HEK293 (cell line): ENCODE results near the gene DMAC2.

Experiments used
- PRDM1 ChIP-seq: fragments of 450-650 bp; formaldehyde crosslinking; IDR thresholded peaks from 2 replicates; pipeline ENCODE4; 2016; ENCODE audit warnings: missing biosample characterization, missing genetic modification characterization
- YY1 ChIP-seq: fragments of 450-650 bp; formaldehyde crosslinking; IDR thresholded peaks from 2 replicates; pipeline ENCODE4 v1.5.1; 2018; ENCODE audit warnings: missing biosample characterization, missing genetic modification characterization
- ZBTB17 ChIP-seq: fragments of 450-650 bp; formaldehyde crosslinking; IDR thresholded peaks from 2 replicates; pipeline ENCODE4 v1.5.1; 2016; ENCODE audit warnings: missing biosample characterization, missing genetic modification characterization
- ZBTB8A ChIP-seq: fragments of 450-650 bp; formaldehyde crosslinking; IDR thresholded peaks from 2 replicates; pipeline ENCODE4 v1.5.1; 2016; ENCODE audit warnings: missing biosample characterization, missing genetic modification characterization
- ZFP3 ChIP-seq: fragments of 450-650 bp; formaldehyde crosslinking; IDR thresholded peaks from 2 replicates; pipeline ENCODE4 v1.5.1; 2016; ENCODE audit warnings: low read depth, missing biosample characterization, missing genetic modification characterization
- ZFP37 ChIP-seq: fragments of 450-650 bp; formaldehyde crosslinking; IDR thresholded peaks from 2 replicates; pipeline ENCODE4 v1.5.1; 2016; ENCODE audit warnings: missing biosample characterization, missing genetic modification characterization
- ZNF121 ChIP-seq: fragments of 450-650 bp; formaldehyde crosslinking; IDR thresholded peaks from 2 replicates; pipeline ENCODE4 v1.5.1; 2016; ENCODE audit warnings: missing biosample characterization, missing genetic modification characterization
- ZNF248 ChIP-seq: fragments of 450-650 bp; formaldehyde crosslinking; IDR thresholded peaks from 2 replicates; pipeline ENCODE4 v1.5.1; 2017; ENCODE audit warnings: missing biosample characterization, missing genetic modification characterization
- ZNF404 ChIP-seq: fragments of 450-650 bp; formaldehyde crosslinking; IDR thresholded peaks from 2 replicates; pipeline ENCODE4 v1.5.1; 2017; ENCODE audit warnings: missing biosample characterization, missing genetic modification characterization
- ZSCAN23 ChIP-seq: fragments of 450-650 bp; formaldehyde crosslinking; IDR thresholded peaks from 2 replicates; pipeline ENCODE4 v1.5.1; 2016; ENCODE audit warnings: missing biosample characterization, missing genetic modification characterization
- TF ChIP-seq, protein P1 (sequence below): fragments of 450-650 bp; formaldehyde crosslinking; IDR thresholded peaks from 2 replicates; pipeline ENCODE4 v1.5.1; 2016; ENCODE audit warnings: missing biosample characterization, missing genetic modification characterization
- TF ChIP-seq, protein P2 (sequence below): fragments of 450-650 bp; formaldehyde crosslinking; IDR thresholded peaks from 2 replicates; pipeline ENCODE4 v1.5.1; 2016; ENCODE audit warnings: missing biosample characterization, missing genetic modification characterization
- TF ChIP-seq, protein P3 (sequence below): fragments of 450-650 bp; formaldehyde crosslinking; IDR thresholded peaks from 2 replicates; pipeline ENCODE4 v1.5.1; 2016; ENCODE audit warnings: missing biosample characterization, missing genetic modification characterization

DNA sequence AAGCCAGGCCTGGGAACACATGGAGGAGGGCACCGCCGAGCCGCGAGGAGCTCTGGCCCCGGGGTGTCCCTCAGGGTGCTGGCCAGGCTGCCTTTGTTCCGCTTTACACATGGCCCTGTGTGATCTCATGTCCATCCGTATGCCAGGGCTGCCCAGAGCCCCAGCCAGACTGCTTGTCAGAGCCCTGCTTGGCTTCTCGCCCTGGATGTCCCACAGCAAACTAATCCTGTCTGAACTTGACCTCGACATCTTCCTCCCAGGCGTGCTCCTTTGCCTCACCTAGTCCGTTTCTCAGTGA, 27.8 kb downstream of the DMAC2 start:
- TF ChIP-seq, protein P1, sequence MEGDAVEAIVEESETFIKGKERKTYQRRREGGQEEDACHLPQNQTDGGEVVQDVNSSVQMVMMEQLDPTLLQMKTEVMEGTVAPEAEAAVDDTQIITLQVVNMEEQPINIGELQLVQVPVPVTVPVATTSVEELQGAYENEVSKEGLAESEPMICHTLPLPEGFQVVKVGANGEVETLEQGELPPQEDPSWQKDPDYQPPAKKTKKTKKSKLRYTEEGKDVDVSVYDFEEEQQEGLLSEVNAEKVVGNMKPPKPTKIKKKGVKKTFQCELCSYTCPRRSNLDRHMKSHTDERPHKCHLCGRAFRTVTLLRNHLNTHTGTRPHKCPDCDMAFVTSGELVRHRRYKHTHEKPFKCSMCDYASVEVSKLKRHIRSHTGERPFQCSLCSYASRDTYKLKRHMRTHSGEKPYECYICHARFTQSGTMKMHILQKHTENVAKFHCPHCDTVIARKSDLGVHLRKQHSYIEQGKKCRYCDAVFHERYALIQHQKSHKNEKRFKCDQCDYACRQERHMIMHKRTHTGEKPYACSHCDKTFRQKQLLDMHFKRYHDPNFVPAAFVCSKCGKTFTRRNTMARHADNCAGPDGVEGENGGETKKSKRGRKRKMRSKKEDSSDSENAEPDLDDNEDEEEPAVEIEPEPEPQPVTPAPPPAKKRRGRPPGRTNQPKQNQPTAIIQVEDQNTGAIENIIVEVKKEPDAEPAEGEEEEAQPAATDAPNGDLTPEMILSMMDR (tag by site-specific recombination): no peak
- TF ChIP-seq ZNF121 (tag by site-specific recombination) (no peak), ZSCAN23 (tag by site-specific recombination) (no peak), ZFP3 (no peak), YY1 (tag by site-specific recombination) (no peak), ZBTB8A (no peak), ZBTB17 (no peak), ZFP37 (tag by site-specific recombination) (no peak), PRDM1 (no peak), ZNF404 (no peak), ZNF248 (no peak)
- TF ChIP-seq, protein P2, sequence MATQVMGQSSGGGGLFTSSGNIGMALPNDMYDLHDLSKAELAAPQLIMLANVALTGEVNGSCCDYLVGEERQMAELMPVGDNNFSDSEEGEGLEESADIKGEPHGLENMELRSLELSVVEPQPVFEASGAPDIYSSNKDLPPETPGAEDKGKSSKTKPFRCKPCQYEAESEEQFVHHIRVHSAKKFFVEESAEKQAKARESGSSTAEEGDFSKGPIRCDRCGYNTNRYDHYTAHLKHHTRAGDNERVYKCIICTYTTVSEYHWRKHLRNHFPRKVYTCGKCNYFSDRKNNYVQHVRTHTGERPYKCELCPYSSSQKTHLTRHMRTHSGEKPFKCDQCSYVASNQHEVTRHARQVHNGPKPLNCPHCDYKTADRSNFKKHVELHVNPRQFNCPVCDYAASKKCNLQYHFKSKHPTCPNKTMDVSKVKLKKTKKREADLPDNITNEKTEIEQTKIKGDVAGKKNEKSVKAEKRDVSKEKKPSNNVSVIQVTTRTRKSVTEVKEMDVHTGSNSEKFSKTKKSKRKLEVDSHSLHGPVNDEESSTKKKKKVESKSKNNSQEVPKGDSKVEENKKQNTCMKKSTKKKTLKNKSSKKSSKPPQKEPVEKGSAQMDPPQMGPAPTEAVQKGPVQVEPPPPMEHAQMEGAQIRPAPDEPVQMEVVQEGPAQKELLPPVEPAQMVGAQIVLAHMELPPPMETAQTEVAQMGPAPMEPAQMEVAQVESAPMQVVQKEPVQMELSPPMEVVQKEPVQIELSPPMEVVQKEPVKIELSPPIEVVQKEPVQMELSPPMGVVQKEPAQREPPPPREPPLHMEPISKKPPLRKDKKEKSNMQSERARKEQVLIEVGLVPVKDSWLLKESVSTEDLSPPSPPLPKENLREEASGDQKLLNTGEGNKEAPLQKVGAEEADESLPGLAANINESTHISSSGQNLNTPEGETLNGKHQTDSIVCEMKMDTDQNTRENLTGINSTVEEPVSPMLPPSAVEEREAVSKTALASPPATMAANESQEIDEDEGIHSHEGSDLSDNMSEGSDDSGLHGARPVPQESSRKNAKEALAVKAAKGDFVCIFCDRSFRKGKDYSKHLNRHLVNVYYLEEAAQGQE (tag by site-specific recombination): no peak
- TF ChIP-seq, protein P3, sequence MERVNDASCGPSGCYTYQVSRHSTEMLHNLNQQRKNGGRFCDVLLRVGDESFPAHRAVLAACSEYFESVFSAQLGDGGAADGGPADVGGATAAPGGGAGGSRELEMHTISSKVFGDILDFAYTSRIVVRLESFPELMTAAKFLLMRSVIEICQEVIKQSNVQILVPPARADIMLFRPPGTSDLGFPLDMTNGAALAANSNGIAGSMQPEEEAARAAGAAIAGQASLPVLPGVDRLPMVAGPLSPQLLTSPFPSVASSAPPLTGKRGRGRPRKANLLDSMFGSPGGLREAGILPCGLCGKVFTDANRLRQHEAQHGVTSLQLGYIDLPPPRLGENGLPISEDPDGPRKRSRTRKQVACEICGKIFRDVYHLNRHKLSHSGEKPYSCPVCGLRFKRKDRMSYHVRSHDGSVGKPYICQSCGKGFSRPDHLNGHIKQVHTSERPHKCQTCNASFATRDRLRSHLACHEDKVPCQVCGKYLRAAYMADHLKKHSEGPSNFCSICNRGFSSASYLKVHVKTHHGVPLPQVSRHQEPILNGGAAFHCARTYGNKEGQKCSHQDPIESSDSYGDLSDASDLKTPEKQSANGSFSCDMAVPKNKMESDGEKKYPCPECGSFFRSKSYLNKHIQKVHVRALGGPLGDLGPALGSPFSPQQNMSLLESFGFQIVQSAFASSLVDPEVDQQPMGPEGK: no peak
